Activated CD4-positive, alpha-beta T cell treated with anti-CD3 and anti-CD28 coated beads for 36 hours (primary cell): Measurements from ENCODE around the gene NOTCH4. TPM values are rescaled to one million over a fixed set of nuclear protein-coding genes. Genes with fewer than 3 reads are reported as not detected.

ENCODE experiments used
- ATAC-seq: fragments of 200-7000 bp; cut with Tn5 transposase; one replicate; pipeline ENCODE4 v1.10.0; 2021; ENCODE audit warnings: mild to moderate bottlenecking, moderate library complexity
- CTCF ChIA-PET: fragments of 350-600 bp; sonication (Branson Sonifier 250); formaldehyde crosslinking; loops from one replicate; lab custom pipeline; 2021; ENCODE audit warnings: antibody characterized with exemption; lab: Charles Lee
- POLR2A ChIA-PET: fragments of 350-600 bp; sonication (Branson Sonifier 250); formaldehyde crosslinking; loops from one replicate; lab custom pipeline; 2021; ENCODE audit warnings: antibody characterized with exemption, inconsistent platforms; lab: Charles Lee
- DNase-seq: peaks from one replicate; pipeline ENCODE4 v3.0.0-alpha.2; 2020
- H3K27ac Mint-ChIP-seq: one replicate; pipeline ENCODE4 v1.8.0; 2021; ENCODE audit warnings: mixed read lengths
- H3K27me3 Mint-ChIP-seq: one replicate; pipeline ENCODE4 v1.8.0; 2021; ENCODE audit warnings: mixed read lengths
- H3K36me3 Mint-ChIP-seq: one replicate; pipeline ENCODE4 v1.8.0; 2021; ENCODE audit warnings: low read depth, mixed read lengths
- H3K4me1 Mint-ChIP-seq: one replicate; pipeline ENCODE4 v1.8.0; 2021; ENCODE audit warnings: mixed read lengths
- H3K4me3 Mint-ChIP-seq: one replicate; pipeline ENCODE4 v1.8.0; 2021; ENCODE audit warnings: mild to moderate bottlenecking, moderate library complexity, mixed read lengths
- H3K9me3 Mint-ChIP-seq: one replicate; pipeline ENCODE4 v1.8.0; 2021; ENCODE audit warnings: low read depth, mixed read lengths
- intact Hi-C, 2 experiments: fragments of 100-400 bp; cut with DNase I in 1 of 2; cut with micrococcal nuclease in 1 of 2; formaldehyde crosslinking; loops; one replicate each; pipeline versions ENCODE4 v1.14.2 to v1.15.1; 2022 to 2024; cut with DNase I, micrococcal nuclease
- total RNA-seq, 2 experiments: library from RNA; stranded (reverse); gene quantifications; one replicate each; pipeline ENCODE4 v1.2.3, GENCODE V29; 2021

Gene NOTCH4
- total RNA-seq, 2 experiments from 2014 or later: 0.69 to 1.1 TPM

DNA sequence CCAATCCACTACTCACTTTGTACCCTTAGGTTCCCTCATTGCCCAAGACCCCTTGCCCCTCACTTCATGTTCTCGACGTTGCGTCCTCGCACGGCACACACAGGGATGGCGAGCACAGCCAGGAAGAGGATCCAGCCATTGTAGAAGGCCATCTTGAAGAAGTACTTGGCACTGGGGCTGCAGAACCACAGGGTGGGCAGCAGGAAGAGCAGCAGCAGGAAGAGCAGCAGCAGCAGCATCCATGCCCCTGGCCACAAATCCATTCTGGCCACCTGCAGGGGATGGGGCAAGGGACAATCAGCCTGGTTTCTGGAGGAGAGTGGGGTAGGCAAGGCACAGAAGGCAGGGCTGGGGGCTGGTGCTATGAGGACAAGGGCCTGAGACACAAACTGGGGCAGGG lies 52.6 kb downstream of the NOTCH4 start:
- ATAC-seq: no peak
- peaks cover 25% of the 10 kb centered on the region for H3K36me3 Mint-ChIP-seq
- no peaks in the 10 kb centered on the region for H3K27me3 Mint-ChIP-seq
- ChIA-PET POLR2A (no interaction called here), CTCF (interaction anchor here (0.6 to 1.4 kb wide), 2 partner anchors 9 to 44 kb away, joined by 3 read pairs; no protein-coding TSS in a partner anchor)
- intact Hi-C loops: no loop called here
- no peak overlapping the region for H3K4me3 Mint-ChIP-seq
- H3K27ac Mint-ChIP-seq: no peak overlapping the region
- H3K9me3 Mint-ChIP-seq: no peaks in the 10 kb centered on the region
- peaks cover 27% of the 10 kb centered on the region for H3K4me1 Mint-ChIP-seq
- DNase-seq: no peak

DNA sequence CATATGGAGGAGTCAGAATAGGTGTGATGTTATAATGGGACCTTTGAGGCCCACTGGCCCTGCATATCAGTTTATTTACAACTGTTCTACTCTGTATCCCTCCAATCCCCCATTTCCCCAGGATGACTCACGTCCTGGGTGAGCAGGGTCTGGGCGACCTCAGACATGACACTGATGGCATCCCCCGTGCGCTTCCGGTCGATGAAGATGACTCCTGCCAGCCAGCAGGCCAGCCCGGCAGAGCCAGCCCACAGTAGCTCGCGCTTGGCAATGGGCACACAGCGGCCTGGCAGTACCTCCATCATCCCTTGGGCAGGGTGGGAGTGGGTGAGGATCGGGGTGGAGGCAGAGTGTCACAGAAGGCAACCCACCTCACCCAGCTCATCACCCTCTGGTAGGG lies 53.6 kb downstream of the NOTCH4 start:
- Mint-ChIP-seq H3K36me3 (peaks cover 30% of the 10 kb centered on the region), H3K9me3 (no peaks in the 10 kb centered on the region), H3K4me3 (no peak overlapping the region), H3K27me3 (no peaks in the 10 kb centered on the region), H3K27ac (no peak overlapping the region), H3K4me1 (peaks cover 25% of the 10 kb centered on the region)
- intact Hi-C loops: no loop called here
- no peak for DNase-seq
- ChIA-PET POLR2A (no interaction called here), CTCF (no interaction called here)
- ATAC-seq: no peak

DNA sequence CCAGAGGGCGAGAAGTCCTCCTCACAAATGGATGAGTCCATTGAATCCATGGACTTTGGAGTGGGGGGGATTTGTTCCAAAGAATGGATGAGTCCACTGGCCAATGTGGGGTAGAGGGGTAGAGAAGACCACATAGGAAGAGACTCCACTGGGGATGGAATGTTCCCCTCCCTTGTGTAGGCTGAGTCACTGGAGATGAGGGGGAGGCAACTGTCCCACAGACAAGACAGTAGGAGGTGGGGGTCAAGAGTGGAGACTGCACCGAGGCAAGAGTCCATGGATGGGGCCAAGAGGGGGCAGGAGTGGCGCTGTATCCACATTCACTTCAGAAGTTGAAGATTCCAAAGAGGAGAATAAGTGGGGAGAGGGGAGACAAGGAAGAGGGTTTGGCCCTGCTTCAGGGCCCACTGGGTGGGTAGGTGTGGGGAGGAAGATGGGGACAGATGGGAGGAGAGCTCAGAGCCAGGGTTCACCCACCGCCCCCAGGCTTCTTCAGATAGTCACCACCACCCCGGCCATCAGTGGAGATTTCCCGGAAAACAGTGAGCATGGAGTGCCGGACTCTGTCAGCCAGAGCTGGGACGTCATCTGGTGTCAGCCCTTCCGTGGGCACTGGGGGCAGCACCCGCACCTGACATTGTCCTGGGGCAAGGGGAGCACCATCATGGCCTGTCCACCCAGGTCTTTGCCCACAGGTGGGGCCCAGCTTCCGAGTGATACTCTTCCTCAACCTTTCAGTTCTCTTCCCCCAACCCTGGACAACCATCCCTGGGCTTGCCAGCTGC lies 54.9 kb downstream of the NOTCH4 start:
- Mint-ChIP-seq H3K27me3 (no peaks in the 10 kb centered on the region), H3K27ac (no peak overlapping the region), H3K9me3 (no peaks in the 10 kb centered on the region), H3K36me3 (peaks cover 32% of the 10 kb centered on the region), H3K4me3 (no peak overlapping the region), H3K4me1 (peaks cover 15% of the 10 kb centered on the region)
- ATAC-seq: no peak
- DNase-seq: no peak
- intact Hi-C loops: no loop called here
- CTCF ChIA-PET: interaction anchor here (2.2 kb wide), 1 partner anchor 50 kb away, joined by 6 read pairs; no protein-coding TSS in a partner anchor
- POLR2A ChIA-PET: no interaction called here

DNA sequence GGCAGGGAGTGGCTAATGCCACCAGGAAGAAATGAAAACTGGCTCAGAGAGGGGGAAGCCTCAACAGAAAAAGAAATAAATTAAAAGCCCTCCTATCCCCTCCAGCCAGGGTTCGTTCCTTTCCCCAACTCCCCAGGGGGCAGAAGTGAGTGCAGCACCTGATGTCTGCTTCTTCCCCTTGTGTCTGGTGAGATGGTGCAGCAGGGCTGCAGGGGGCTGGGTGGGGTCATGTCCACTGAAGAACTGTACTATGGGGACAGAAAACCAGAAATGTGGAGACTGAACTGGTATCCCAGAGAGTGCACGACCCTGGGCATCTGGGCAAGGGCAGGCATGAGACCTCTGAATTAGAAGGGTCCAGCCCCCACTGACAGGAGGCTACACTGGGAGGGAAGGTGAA lies 55.5 kb downstream of the NOTCH4 start:
- intact Hi-C loops: no loop called here
- ATAC-seq (no peak), DNase-seq (no peak)
- no peak overlapping the region for H3K27ac Mint-ChIP-seq
- H3K9me3 Mint-ChIP-seq: no peaks in the 10 kb centered on the region
- ChIA-PET POLR2A (no interaction called here), CTCF (interaction anchor here (2.2 kb wide), 1 partner anchor 50 kb away, joined by 6 read pairs; no protein-coding TSS in a partner anchor)
- H3K4me1 Mint-ChIP-seq: peaks cover 8% of the 10 kb centered on the region
- H3K4me3 Mint-ChIP-seq: no peak overlapping the region
- H3K27me3 Mint-ChIP-seq: no peaks in the 10 kb centered on the region
- H3K36me3 Mint-ChIP-seq: peaks cover 32% of the 10 kb centered on the region

DNA sequence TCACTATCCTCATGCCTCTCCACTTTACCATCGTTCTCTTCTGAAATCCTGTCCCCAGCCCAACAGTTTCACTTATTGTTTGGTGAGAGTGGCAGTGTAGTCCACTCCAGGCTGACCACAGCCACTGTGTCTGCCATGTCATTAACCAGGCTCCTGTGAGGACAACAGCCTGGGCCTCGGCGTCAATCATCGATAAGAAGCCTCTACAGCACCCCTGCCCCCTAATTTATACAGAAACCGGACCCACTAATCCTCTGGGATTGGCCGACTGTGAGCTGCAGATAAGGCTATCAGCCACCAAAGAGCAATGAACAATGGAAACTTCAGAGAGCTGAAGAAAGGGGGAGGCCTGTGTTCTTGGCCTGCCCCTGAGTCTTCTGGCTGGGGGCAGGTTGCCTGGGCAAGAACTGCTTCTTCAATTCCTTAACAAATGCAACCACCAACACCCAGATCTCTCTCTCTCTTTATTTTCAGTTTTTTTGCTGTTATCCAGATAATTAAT lies 56.1 kb downstream of the NOTCH4 start:
- CTCF ChIA-PET: interaction anchor here (2.2 kb wide), 1 partner anchor 49 kb away, joined by 6 read pairs; no protein-coding TSS in a partner anchor
- Mint-ChIP-seq H3K27me3 (no peaks in the 10 kb centered on the region), H3K4me3 (no peak overlapping the region), H3K4me1 (peaks cover 3% of the 10 kb centered on the region), H3K27ac (no peak overlapping the region), H3K36me3 (peaks cover 35% of the 10 kb centered on the region), H3K9me3 (no peaks in the 10 kb centered on the region)
- DNase-seq (no peak), ATAC-seq (no peak)
- POLR2A ChIA-PET: no interaction called here
- intact Hi-C loops: no loop called here

DNA sequence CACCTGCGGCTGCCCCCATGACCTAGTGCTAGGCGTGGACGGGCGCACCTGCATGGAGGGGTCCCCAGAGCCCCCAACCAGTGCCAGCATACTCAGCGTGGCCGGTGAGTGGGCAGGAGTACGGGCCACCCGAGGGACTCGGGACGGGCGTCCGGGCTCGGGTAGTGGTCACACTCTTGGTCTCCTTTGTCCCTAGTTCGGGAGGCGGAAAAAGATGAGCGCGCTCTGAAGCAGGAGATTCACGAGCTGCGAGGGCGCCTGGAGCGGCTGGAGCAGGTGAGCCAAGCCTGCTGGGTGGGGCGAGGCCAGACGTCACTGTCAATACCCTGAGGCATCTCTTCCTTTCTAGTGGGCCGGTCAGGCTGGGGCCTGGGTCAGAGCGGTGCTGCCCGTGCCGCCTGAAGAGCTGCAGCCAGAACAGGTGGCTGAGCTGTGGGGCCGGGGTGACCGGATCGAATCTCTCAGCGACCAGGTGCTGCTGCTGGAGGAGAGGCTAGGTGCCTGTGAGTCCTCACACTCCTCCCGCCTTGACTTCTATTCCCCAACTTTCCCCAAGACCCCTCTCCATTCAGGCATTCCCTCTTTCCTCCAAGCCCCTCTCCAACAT lies 56.6 kb downstream of the NOTCH4 start:
- POLR2A ChIA-PET: no interaction called here
- H3K4me1 Mint-ChIP-seq: no peaks in the 10 kb centered on the region
- no peaks in the 10 kb centered on the region for H3K9me3 Mint-ChIP-seq
- CTCF ChIA-PET: interaction anchor here (2.2 kb wide), 1 partner anchor 49 kb away, joined by 6 read pairs; no protein-coding TSS in a partner anchor
- no peaks in the 10 kb centered on the region for H3K27me3 Mint-ChIP-seq
- peaks cover 35% of the 10 kb centered on the region for H3K36me3 Mint-ChIP-seq
- intact Hi-C loops: no loop called here
- ATAC-seq (no peak), DNase-seq (no peak)
- no peak overlapping the region for H3K4me3 Mint-ChIP-seq
- no peak overlapping the region for H3K27ac Mint-ChIP-seq

DNA sequence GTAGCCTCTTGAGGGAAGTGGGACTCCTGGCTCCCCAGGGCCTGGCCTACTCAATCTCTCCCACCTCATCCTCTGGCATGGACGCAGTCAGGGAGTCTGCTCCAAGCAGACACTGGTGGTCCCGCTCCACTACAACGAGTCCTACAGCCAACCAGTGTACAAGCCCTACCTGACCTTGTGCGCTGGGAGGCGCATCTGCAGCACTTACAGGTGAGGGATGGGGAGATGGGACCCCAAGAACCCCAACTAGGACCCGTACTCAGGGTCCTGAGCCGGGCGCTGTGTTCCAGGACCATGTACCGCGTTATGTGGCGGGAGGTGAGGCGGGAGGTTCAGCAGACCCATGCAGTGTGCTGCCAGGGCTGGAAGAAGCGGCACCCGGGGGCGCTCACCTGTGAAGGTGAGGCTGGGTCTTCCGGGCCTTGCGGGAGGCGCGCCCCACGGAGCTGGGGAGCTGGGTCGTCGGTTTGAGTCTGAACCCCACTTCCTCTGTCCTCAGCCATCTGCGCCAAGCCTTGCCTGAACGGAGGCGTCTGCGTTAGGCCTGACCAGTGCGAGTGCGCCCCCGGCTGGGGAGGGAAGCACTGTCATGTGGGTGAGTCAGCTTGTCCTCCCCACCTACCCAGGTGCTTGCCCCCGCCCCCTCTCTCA lies 57.3 kb downstream of the NOTCH4 start:
- H3K9me3 Mint-ChIP-seq: no peaks in the 10 kb centered on the region
- H3K27ac Mint-ChIP-seq: no peak overlapping the region
- H3K36me3 Mint-ChIP-seq: peaks cover 35% of the 10 kb centered on the region
- ChIA-PET POLR2A (no interaction called here), CTCF (no interaction called here)
- no peak for ATAC-seq
- no peak for DNase-seq
- H3K4me1 Mint-ChIP-seq: no peaks in the 10 kb centered on the region
- no peak overlapping the region for H3K4me3 Mint-ChIP-seq
- no peaks in the 10 kb centered on the region for H3K27me3 Mint-ChIP-seq
- intact Hi-C loops: no loop called here

DNA sequence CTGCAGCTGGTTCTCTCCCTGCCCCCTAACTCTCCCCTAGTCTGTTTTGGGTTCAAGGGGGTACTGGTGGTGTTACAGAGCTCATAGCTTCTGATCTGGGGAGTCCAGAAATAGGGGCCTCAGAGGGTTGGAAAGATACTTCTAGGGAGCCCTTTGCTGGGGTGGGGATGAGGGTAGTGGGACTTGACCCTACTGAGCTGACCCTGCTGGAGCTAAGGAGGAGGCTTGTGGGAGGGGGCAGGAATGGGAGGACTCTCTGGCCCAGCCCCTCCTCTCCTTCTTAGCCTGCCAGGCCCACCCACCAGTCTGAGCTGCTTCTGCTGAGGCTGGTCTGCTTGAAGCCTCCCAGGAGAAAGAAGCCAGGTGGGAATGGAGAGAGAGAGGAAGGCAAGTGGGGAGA lies 59.6 kb downstream of the NOTCH4 start, which contains the start of gene EGFL8:
EGFL8 (plus strand) TSS at position 301 of the 400 bp plus-strand sequence. CDS start 1,571 bp downstream, outside the sequence.
- POLR2A ChIA-PET: interaction anchor here (0.6 kb wide), 1 partner anchor 425 kb away, joined by 4 read pairs; no protein-coding TSS in a partner anchor
- ATAC-seq: no peak

DNA sequence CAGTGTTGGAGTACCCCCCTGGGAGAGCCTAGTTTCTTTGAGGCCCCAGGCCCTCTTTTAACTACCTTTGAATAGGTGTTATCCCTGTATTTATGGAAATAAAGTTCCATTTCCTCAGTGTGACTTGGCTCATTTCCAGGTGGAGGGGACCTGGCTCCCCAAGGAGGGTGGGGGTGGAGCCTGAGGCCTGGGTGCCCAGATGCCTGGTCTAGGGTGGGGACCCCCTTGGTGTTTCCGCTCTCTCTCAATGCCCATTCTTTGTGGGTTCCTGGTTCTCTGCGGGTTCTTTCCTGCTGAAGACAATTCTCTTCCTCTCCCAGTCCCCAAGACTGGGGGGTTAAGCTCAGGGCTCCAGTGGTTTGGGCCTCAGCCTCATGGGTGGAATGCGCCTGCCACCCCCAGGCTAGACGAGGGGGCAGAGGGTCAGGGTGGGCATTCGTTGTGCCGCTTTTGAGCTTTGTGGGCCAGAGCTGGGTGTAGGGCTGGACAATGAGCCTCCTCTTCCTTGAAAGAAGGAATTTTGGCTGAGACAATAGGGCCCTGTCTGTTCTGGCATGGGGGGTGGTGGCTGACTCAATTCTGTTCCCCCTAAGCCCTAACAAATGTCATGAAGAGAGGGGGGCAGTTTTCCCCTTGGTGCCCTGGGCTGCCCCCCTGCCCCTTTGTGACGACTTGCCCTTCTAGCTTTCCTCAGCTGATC lies 60.2 kb downstream of the NOTCH4 start:
- ATAC-seq: no peak
- no peak overlapping the region for H3K27ac Mint-ChIP-seq
- CTCF ChIA-PET: no interaction called here
- intact Hi-C loops: no loop called here
- POLR2A ChIA-PET: interaction anchor here (0.6 kb wide), 1 partner anchor 425 kb away, joined by 4 read pairs; no protein-coding TSS in a partner anchor
- H3K4me3 Mint-ChIP-seq: no peak overlapping the region
- no peak for DNase-seq
- H3K9me3 Mint-ChIP-seq: no peaks in the 10 kb centered on the region
- no peaks in the 10 kb centered on the region for H3K27me3 Mint-ChIP-seq
- peaks cover 20% of the 10 kb centered on the region for H3K36me3 Mint-ChIP-seq
- no peaks in the 10 kb centered on the region for H3K4me1 Mint-ChIP-seq

More for the DNA sequence above, 59.6 kb downstream of the NOTCH4 start, which contains the start of gene EGFL8:
- Mint-ChIP-seq H3K27ac (no peak within 1 kb of the TSS), H3K4me1 (no peaks in the 10 kb centered on the region), H3K4me3 (no peak within 1 kb of the TSS), H3K36me3 (peaks cover 25% of the 10 kb centered on the region), H3K9me3 (no peaks in the 10 kb centered on the region), H3K27me3 (no peaks in the 10 kb centered on the region)
- intact Hi-C loops: no loop called here
- DNase-seq: no peak
- CTCF ChIA-PET: no interaction called here

DNA sequence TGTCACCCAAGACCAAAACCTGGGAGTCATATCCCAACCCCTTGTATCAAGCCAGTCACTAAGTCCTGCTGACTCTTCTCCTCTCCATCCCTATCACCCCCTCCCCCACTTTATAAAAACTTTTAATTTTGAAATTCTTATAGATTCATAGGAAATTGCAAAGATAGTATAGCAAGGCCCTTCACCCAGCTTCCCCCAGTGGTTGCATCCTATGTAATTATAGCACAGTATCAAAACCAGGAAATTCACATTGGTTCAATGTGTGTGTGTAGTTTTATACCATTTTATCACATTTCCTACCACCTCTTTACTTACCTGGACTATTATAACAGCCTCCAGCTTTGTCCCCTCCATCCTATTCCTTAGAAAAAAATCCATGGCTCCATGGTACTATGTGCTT lies 65.8 kb downstream of the NOTCH4 start:
- Mint-ChIP-seq H3K36me3 (peaks cover 20% of the 10 kb centered on the region), H3K4me3 (no peak overlapping the region), H3K27ac (no peak overlapping the region), H3K27me3 (no peaks in the 10 kb centered on the region), H3K9me3 (no peaks in the 10 kb centered on the region), H3K4me1 (peaks cover 16% of the 10 kb centered on the region)
- ChIA-PET CTCF (interaction anchor here (0.6 kb wide), 1 partner anchor 843 kb away, joined by 4 read pairs; no protein-coding TSS in a partner anchor), POLR2A (no interaction called here)
- DNase-seq: no peak
- no peak for ATAC-seq
- intact Hi-C loops: loop anchor here in 1 of 2 experiments (10.0 kb wide), 1 partner anchor 113 kb away; no protein-coding TSS in a partner anchor
